ENCODE results near the gene IMPACT.

IMPACT gene

GRCh38 chr18:24421831-24422230, 4.6 kb upstream of the IMPACT start:
- H3K27me3 ChIP-seq = peaks cover 23% of the 10 kb centered on the region
- TF ChIP-seq CTCF (IDR thresholded peaks at IDR 0.05) = no peak
- peaks cover 0 to 1% of the 10 kb centered on the region in 2 experiments for H3K4me1 ChIP-seq (ENCODE audit: control insufficient read depth in 1 of 2, insufficient read depth in 1 of 2, low read depth in 1 of 2, low read length in 1 of 2)
- no peaks in the 10 kb centered on the region for H3K9me3 ChIP-seq
- no peak overlapping the region for H3K27ac ChIP-seq
- H3K36me3 ChIP-seq = no peaks in the 10 kb centered on the region
- no peak overlapping the region for H3K4me3 ChIP-seq (ENCODE audit: low read depth in 1 of 2, low read length in 1 of 2)

GRCh38 chr18:24426073-24426397, 435 bp upstream of the IMPACT start:
- TF ChIP-seq CTCF (IDR thresholded peaks at IDR 0.05) = no peak
- peak overlapping the region; percentile 83 to 87 for H3K4me3 ChIP-seq (ENCODE audit: low read depth in 1 of 2, low read length in 1 of 2)
- peaks cover 8 to 9% of the 10 kb centered on the region in 2 experiments for H3K4me1 ChIP-seq (ENCODE audit: control insufficient read depth in 1 of 2, insufficient read depth in 1 of 2, low read depth in 1 of 2, low read length in 1 of 2)
- H3K9me3 ChIP-seq = no peaks in the 10 kb centered on the region
- H3K27ac ChIP-seq = peak overlapping the region; percentile 76
- H3K27me3 ChIP-seq = peaks cover 23% of the 10 kb centered on the region
- H3K36me3 ChIP-seq = no peaks in the 10 kb centered on the region

GRCh38 chr18:24427484-24427883, 1.0 kb downstream of the IMPACT start:
- Histone ChIP-seq H3K9me3 (no peaks in the 10 kb centered on the region), H3K4me3 (ENCODE audit: low read depth in 1 of 2, low read length in 1 of 2) (peak overlapping the region; percentile 19 to 87), H3K36me3 (no peaks in the 10 kb centered on the region), H3K27ac (no peak overlapping the region), H3K4me1 (ENCODE audit: control insufficient read depth in 1 of 2, insufficient read depth in 1 of 2, low read depth in 1 of 2, low read length in 1 of 2) (peaks cover 12 to 15% of the 10 kb centered on the region in 2 experiments), H3K27me3 (peaks cover 23% of the 10 kb centered on the region)
- TF ChIP-seq CTCF (IDR thresholded peaks at IDR 0.05) = no peak

- TF ChIP-seq CTCF (IDR thresholded peaks at IDR 0.05) = no peak
- Histone ChIP-seq H3K27ac (no peak overlapping the region), H3K27me3 (peaks cover 18% of the 10 kb centered on the region), H3K4me1 (ENCODE audit: control insufficient read depth in 1 of 2, insufficient read depth in 1 of 2, low read depth in 1 of 2, low read length in 1 of 2) (peaks cover 16 to 20% of the 10 kb centered on the region in 2 experiments), H3K9me3 (no peaks in the 10 kb centered on the region), H3K36me3 (no peaks in the 10 kb centered on the region), H3K4me3 (ENCODE audit: low read depth in 1 of 2, low read length in 1 of 2) (no peak overlapping the region)
These were observed 2.2 kb downstream of the IMPACT start for GRCh38 chr18:24428709-24429108.

GRCh38 chr18:24429188-24429587, 2.7 kb downstream of the IMPACT start:
- H3K9me3 ChIP-seq = no peaks in the 10 kb centered on the region
- no peak overlapping the region for H3K4me3 ChIP-seq (ENCODE audit: low read depth in 1 of 2, low read length in 1 of 2)
- H3K36me3 ChIP-seq = no peaks in the 10 kb centered on the region
- no peak overlapping the region for H3K27ac ChIP-seq
- H3K4me1 ChIP-seq (ENCODE audit: control insufficient read depth in 1 of 2, insufficient read depth in 1 of 2, low read depth in 1 of 2, low read length in 1 of 2) = peaks cover 16 to 20% of the 10 kb centered on the region in 2 experiments
- peaks cover 13% of the 10 kb centered on the region for H3K27me3 ChIP-seq
- no peak for TF ChIP-seq CTCF (IDR thresholded peaks at IDR 0.05)

GRCh38 chr18:24432618-24433017, 6.1 kb downstream of the IMPACT start:
- Histone ChIP-seq H3K36me3 (peaks cover 8% of the 10 kb centered on the region), H3K27ac (peak overlapping the region; percentile 59), H3K9me3 (no peaks in the 10 kb centered on the region), H3K27me3 (no peaks in the 10 kb centered on the region), H3K4me3 (ENCODE audit: low read depth in 1 of 2, low read length in 1 of 2) (no peak overlapping the region), H3K4me1 (ENCODE audit: control insufficient read depth in 1 of 2, insufficient read depth in 1 of 2, low read depth in 1 of 2, low read length in 1 of 2) (peaks cover 7 to 12% of the 10 kb centered on the region in 2 experiments)
- no peak for TF ChIP-seq CTCF (IDR thresholded peaks at IDR 0.05)
